GM19324 (cell line): Measurements from ENCODE around the gene CAPN7.

Experiments
- ATAC-seq: cut with Tn5 transposase; IDR thresholded peaks from one replicate; pipeline ENCODE4 v1.9.1; 2021; ENCODE audit warnings: mild to moderate bottlenecking, moderate library complexity; ENCODE audit not compliant: unreplicated experiment, low FRiP score

The CAPN7 gene

DNA sequence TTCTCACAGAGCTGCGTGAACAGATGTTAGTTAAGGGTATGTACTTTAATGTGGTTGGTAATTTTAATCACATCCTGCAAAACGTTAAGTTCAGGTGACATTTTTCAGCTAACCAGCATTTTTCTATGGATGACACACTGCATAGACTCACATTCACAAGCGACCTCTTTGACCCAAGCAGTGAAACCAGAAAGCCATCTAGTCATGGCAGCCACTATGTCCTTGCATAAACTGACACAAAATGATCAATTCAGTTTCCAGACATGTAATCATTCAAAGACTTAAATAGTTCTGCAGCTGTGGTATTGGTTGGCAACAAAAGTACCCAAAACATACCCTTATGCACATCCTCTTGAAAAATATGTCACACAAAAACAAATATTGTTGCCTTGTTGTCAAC, 7.4 kb upstream of the CAPN7 start:
- no peak for ATAC-seq

DNA sequence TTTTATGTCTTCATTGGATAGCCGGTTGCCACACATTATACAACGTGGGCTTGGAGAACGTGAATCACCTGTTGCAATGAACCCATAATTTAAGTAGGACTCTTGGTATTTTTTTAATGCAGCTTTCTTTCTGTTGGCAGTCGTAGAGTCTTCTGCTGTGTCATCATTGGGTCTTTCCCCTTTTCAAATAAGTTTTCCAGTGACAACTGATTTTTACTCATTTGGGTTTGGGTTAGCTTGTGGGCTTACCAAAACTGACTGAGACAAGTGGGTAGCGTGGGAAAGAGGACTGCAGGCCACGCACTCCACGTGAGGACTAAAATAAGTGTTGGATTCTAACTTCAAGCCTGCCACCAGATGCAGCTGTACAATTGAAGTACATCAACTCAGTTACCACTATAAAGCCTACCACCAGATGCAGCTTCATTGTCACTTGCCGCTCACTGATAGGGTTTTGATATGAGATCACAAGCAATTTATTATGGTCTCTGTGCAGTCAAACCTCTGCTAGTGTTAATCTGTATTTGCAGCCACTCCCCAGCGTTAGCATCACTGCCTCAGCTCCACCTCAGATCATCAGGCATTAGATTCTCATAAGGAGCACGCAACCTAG, 6.4 kb upstream of the CAPN7 start:
- ATAC-seq, result no peak

DNA sequence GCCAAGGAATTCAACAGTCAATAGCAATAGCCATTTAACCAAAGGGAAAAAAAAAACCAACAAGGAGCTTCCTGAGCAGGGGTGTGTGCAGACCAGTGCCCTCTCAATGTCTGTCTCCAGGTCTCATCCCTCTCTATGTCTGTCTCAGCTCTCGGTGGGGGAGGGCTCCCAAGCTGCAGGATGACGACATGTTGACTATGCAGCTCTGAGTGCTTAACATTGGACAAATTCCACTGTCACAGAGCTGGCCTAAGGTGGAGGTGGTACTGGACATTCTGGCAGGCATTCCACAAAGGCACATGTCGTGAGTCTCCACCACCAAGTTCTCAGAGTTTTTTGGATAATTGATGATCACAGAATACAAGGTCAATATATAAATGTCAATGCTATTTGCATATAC, 2.0 kb upstream of the CAPN7 start:
- no peak for ATAC-seq

DNA sequence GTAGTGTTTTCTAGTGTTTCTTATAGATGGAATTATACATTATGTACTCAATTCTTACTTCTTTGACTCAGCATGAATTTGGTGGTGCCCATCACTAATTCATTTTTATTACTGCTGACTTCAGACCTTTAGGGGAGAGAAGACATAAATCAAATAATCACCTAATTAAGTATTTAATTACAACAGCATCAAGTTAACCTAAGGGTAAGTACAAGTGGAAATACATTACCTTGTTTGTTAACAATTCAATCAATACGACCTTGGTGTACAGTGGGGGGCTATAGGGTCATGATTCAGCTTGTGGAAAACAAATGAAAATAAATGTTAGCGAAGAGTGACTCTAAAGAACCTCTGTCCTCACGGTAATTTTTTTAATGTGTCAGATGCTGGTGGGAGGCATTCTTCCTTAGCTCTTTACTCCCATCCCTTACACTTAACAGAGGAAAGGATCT, 538 bp upstream of the CAPN7 start:
- no peak for ATAC-seq

DNA sequence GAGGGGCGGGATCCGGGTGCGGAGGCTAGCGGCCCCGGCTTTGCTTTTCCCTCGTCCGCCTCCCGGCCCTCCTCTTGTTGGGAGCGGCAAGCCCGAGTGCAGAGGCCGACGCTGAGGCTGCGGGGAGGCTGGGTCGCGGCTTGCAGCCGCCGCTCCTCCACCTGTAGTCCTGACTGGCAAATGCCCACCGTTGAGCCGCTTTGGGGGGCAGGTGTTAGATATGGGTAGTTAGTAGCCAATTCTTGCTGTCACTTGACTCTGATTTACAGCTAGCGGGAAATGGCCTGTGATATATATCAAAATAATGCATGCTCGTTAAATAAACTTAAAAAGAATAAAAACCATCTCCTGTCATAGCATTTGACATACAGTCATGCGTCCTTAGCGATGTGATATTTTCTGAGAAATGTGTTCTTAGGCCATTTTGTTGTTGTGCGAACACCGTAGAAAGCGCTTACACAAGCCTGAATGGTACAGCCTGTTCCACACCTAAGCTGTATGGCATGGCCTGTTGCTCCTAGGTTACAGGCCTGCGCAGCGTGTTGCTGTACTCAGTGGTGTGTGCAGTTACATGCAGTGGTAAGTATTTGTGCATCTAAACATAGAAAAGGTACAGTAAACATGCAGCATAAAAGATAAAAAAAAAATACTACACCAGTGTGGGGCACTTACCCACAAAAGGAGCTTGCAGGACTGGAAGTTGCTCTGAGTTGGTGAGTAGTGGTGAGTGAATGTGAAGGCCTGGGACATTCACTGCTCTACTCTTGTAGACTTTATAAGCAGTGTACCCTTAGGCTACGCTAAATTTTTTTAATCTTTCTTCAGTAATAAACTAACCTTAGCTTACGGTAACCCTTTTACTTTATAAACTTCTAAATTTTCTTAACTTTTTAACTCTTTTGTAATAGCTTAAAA, 873 bp downstream of the CAPN7 start:
- peak; percentile 5 for ATAC-seq

DNA sequence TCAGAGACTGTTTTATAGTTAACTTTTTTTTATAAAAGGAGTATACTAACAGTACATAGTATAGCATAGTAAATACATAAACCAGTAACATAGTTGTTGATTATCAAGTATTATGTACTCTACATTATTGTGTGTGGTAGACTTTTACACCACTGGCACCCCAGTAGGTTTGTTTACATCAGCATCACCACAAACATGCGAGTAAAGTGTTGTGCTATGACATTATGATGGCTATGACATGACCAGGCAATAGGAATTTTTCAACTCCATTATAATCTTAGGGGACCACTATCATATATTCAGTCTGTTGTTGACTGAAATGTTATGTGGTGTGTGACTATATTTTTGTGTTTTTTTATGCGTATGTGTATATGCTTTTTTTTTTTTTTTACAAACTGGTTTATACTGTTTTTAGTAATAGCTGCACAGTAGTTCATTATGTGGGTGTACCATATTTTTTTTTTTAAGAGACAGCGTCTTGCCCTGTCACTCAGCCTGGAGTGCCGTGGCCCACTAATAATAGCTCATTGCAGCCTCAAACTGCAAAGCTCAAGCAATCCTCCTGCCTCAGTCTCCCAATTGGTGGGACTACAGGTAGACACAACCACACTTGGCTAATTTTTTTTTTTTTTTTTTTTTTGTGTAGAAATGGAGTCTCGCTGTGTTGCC, 1.9 kb downstream of the CAPN7 start:
- ATAC-seq, result no peak

DNA sequence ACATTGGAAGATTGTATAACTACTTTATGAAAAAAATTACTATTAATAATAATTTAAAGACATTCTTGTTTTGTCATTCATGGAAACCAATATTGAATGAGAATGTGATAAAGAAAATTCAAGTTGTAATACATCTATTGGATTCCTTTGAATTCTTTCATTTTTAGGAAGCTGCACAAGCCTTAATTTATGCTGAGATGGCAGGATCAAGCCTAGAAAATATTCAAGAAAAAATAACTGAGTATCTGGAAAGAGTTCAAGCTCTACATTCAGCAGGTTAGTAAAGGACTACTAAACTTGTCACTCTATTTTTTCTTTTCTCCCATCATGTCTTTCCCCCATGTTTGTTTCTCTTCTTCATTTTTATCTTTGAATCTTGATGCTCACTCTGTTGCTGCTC, 5.9 kb downstream of the CAPN7 start:
- ATAC-seq, result no peak

DNA sequence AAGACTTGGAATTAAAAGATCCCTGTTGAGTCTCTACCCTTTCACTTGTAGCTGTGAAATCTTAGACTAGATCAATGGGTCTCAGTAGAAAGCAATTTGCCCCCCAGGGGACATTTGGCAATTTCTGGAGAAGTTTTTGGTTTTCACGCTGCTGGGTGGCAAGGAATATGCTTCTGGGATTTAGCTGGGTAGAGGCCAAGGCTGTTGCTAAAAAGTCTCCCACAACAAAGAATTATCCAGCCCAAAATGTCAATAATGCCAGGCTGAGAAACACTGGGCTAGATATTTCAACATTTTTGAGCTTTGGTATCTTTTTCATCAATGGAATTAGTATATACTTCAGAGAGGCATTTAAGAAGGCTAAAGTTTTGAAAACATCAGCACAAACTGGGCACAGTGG, 8.7 kb downstream of the CAPN7 start:
- no peak for ATAC-seq

DNA sequence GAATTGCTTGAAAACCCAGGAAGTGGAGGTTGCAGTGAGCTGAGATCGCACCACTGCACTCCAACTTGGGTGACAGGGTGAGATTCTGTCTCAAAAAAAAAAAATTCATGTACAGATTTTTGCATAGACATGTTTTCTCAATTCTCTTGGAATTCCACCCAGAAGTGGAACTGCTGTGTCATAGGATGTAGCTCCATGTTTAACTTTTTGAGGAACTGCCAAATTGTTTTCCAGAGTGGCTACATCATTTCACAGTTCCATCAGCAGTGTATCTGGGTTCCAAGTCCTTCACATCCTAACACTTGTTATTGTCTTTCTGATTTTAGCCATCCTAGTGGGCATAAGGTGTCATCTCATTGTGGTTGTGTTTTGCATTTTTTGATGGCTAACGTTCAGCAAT, 9.9 kb downstream of the CAPN7 start:
- ATAC-seq, result no peak

DNA sequence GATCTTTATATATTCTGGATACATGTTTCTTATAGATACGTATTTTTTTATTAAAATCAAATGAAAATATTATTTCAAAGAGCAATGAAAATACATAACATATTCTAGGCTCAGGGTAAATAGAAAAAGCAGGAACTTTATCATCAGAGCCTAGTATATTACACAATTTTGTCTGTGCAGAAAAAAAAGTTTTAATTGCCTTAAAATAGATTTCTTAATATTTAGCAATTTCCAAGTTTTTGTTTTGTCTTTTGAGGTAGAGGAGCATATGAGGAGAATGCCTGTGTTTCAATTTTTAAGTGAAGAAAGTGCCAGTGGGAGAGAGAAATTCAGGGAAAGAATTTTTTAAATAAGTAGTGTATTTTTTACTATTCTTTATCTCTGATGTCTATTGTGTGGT, 10.5 kb downstream of the CAPN7 start:
- ATAC-seq, result no peak

DNA sequence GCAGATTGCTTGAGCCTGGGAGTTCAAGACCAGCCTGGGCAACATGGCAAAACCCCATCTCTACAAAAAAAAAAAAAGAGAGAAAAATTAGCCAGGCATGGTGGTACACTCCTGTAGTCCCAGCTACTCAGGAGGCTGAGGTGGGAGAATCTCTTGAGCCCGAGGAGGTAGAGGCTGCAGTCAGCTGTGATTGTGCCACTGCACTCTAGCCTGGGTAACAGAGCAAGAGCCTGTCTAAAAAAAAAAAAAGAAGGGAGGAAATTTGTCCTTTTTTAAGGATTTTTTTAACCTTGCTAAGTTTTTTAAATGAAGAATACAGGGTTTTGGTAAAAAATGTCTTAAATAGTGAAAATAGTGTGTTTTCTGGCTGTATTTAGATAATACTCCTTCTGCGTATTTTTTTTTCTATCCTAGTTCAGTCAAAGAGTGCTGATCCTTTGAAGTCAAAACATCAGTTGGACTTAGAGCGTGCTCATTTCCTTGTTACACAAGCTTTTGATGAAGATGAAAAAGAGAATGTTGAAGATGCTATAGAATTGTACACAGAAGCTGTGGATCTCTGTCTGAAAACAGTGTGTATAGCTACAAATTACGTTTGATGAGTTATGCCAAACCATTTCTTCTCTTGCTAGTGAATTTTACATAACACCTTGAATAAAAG, 11.1 kb downstream of the CAPN7 start:
- no peak for ATAC-seq

DNA sequence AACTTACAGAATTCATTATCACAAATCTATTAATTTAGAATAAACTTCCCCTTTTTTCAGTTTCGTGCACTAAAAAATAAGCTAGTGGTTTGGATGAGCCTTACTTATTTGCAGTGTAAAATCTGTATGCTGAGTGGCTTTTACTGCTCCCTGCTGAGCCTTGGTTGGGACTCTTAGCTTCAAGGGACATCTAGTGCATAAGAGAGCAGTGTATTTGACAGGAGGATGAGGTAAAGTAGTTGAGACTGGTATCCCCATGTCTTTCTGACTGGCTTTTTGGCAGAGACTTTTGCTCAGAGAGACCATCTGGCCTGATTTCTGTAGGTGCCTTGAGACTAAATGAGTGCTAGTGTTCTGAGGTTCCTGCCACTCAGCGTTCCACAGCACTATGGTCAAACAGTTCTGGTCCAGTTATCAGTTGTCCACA, 11.8 kb downstream of the CAPN7 start:
- no peak for ATAC-seq

DNA sequence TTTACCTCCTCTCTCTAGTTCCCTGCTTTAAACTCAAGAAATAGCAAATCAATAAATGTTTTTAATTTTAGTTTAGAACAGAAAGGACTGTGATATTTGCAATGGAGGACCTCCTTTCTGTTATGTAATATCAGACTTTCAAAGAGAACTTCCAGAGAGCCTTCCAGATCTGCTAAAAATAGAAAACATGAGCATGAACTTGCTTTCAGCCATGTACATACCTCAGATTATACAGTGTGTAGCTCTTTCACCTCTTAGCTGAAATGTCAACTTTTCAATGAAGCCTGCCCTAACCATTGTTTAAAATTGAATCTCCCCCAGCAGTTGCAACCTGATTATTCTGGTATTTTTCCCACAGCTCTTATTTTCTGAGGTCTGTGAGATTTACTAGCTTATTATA, 12.6 kb downstream of the CAPN7 start:
- no peak for ATAC-seq

DNA sequence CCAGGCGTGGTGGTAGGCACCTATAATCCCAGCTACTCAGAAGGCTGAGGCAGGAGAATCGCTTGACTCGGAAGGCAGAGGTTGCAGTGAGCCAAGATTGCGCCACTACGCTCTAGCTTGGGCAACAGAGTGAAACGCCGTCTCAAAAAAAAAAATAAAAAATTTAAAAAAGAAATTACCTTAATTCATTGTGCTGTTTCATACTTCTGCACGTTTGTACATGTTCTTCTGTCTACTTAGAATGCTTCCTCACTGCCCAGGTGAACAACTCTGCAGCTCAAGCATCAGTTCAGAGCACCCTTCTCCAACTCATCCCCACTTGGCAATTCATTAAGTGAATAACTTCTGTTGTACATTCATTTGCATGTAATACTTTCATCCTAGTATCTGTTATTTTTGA, 14.0 kb downstream of the CAPN7 start:
- no peak for ATAC-seq

DNA sequence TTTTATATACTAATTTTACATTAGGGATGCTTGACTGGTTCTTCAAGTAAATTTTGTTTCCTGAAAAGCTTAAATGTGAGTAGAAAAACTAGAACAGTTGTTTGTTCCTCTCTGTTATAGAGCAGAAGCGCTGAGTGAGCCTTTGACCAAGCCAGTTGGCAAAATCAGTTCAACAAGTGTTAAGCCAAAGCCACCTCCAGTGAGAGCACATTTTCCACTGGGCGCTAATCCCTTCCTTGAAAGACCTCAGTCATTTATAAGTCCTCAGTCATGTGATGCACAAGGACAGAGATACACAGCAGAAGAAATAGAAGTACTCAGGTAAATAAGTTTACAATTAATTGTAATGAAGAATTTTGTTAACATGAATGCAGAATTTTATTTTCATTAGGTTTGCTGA, 14.6 kb downstream of the CAPN7 start:
- ATAC-seq, result no peak

DNA sequence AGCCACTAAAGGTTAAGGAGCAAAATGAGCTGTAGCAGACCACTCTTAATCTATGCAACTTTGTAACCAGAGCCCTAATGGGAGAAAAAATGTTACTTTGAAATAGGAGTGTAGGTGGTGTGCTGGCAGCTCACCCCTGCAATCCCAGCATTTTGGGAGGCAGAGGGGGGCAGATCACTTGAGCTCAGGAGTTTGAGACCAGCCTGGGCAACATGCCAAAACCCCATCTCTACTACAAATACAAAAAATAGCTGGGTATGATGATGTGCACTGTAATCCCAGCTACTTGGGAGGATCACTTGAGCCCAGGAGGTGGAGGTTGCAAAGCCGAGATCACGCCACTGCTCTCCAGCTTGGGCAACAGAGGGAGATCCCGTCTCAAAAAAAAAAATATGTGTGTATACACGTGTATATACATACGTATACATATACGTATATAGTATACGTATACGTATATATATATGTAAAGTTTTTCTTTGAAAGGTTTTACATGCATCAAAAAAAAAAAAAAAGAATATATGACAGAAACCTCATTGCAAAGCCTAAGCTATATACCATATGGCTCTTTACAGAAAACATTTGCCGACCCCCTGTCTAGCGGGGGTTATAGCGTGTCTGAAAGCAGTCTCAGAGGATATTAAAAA, 15.7 kb downstream of the CAPN7 start:
- ATAC-seq, result no peak

DNA sequence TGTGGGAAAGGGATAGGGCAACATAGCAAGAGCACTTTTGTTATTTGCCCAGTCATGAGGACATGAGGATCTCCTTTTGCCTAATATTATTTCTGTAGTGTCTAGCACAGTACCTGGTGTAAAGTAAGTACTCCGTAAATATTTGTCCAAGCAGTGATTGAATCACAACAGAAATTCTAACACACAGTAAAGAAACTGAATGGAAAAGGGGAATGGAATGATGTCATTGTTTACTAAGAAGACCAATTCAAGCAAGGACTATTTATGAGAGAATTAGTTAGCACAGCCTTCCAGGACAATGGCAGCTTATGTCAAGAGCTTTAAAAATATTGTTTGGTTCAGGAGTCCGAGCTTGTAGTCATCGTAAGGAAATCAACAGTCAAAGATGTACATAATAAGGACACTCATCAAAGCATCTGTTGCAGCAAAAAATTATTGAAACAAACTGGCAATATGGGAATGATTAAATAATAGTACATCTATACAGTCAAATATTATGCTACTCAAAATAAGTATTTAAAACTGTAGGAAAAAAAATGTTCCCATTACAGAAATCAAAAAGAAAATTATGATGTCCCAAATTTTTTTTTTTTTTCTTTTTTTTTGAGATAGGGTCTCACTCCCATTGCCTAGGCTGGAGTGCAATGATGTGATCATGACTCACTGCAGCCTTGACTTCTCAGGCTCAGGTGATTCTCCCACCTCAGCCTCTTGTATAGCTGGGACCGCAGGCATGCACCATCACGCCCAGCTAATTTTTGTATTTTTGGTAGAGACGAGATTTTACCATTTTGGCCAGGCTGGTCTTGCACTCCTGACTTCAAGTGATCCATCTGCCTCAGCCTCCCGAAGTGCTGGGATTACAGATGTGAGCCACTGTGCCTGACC, 17.9 kb downstream of the CAPN7 start:
- ATAC-seq, result no peak

DNA sequence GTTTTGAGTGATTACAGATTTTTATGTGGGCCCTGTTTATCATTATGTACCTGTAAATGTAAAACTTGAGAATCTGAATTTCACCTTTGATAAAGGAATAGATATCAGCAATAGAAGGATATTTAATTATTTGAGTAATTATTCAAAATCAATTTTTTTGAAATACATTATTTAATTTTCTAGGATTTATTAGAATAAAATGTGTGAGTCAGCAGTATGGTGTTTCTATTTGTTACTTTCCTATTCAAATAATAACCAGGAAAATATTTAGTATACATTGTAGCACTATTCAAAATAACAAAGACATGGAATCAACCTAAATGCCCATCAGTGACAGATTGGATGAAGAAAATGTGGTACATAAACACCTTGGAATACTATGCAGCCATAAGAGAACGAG, 22.1 kb downstream of the CAPN7 start:
- ATAC-seq, result no peak

DNA sequence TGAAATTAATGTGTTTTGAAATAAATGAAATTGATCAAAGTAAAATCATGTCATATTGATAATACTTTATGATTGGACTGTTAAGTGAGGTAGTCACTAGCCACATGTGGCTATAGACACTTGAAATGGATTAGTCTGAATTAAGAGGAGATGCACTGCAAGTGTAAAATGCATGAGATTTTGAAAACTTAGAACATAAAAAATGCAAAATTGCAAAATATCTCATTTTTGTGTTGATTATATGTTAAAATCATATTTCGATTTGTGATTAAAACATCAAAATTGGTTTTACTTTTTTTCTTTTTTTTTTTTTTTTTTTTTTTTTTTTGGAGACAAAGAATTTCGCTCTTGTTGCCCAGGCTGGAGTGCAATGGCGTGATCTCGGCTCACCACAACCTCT, 23.2 kb downstream of the CAPN7 start:
- no peak for ATAC-seq

DNA sequence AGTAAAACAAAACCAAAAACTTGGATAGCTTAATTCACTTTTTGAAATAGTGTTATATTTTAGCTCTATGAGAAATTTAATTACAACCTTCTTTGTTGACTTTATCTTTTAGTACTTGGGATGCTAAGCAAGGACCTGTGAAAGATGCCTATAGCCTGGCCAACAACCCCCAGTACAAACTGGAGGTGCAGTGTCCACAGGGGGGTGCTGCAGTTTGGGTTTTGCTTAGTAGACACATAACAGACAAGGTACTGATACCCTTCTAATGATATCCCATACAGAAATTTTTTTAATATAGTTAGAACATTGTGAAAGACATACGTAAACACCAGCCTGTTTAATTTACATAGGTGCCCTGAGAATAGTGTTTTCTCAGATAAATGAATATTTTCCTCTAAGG, 35.3 kb downstream of the CAPN7 start:
- ATAC-seq, result no peak
